ENCODE measurements around the gene CPED1. TPM values are rescaled to one million over a fixed set of nuclear protein-coding genes. Genes with fewer than 3 reads are reported as not detected.

CPED1 gene
- total RNA-seq, 2 donors from 2014 or later, result 4.0 to 15.9 TPM

GRCh38 chr7:121196286-121196685 is 207.8 kb downstream of the CPED1 start:
- Histone ChIP-seq H3K4me3 (no peak overlapping the region), H3K4me1 (no peaks in the 10 kb centered on the region), H3K9me3 (no peaks in the 10 kb centered on the region), H3K9ac (ENCODE audit: low read depth in 2 of 2, low read length in 2 of 2) (no peak overlapping the region), H3K27me3 (no peaks in the 10 kb centered on the region), H3K36me3 (no peaks in the 10 kb centered on the region), H3K27ac (no peak overlapping the region)
- intact Hi-C loops (cut with DNase I), result no loop called here
- TF ChIP-seq CTCF (IDR thresholded peaks at IDR 0.05), result no peak
- no peak for DNase-seq

- no peak overlapping the region for H3K27ac ChIP-seq
- H3K4me3 ChIP-seq, result no peak overlapping the region
- H3K9ac ChIP-seq (ENCODE audit: low read depth in 2 of 2, low read length in 2 of 2), result no peak overlapping the region
- intact Hi-C loops (cut with DNase I), result no loop called here
- TF ChIP-seq CTCF (IDR thresholded peaks at IDR 0.05), result no peak
- no peaks in the 10 kb centered on the region for H3K27me3 ChIP-seq
- H3K4me1 ChIP-seq, result no peaks in the 10 kb centered on the region
- DNase-seq, result no peak
- H3K9me3 ChIP-seq, result no peaks in the 10 kb centered on the region
- H3K36me3 ChIP-seq, result no peaks in the 10 kb centered on the region
Measured at GRCh38 chr7:121197455-121197854, 208.9 kb downstream of the CPED1 start.

- H3K4me3 ChIP-seq, result no peak overlapping the region
- TF ChIP-seq CTCF (IDR thresholded peaks at IDR 0.05), result no peak
- intact Hi-C loops (cut with DNase I), result no loop called here
- no peak overlapping the region for H3K27ac ChIP-seq
- H3K9ac ChIP-seq (ENCODE audit: low read depth in 2 of 2, low read length in 2 of 2), result no peak overlapping the region
- no peaks in the 10 kb centered on the region for H3K36me3 ChIP-seq
- H3K27me3 ChIP-seq, result no peaks in the 10 kb centered on the region
- H3K4me1 ChIP-seq, result no peaks in the 10 kb centered on the region
- H3K9me3 ChIP-seq, result no peaks in the 10 kb centered on the region
- DNase-seq, result no peak
Measured at GRCh38 chr7:121198502-121198901, 210.0 kb downstream of the CPED1 start.

GRCh38 chr7:121202125-121202524 is 213.6 kb downstream of the CPED1 start:
- H3K36me3 ChIP-seq, result no peaks in the 10 kb centered on the region
- TF ChIP-seq CTCF (IDR thresholded peaks at IDR 0.05), result no peak
- no peak overlapping the region for H3K4me3 ChIP-seq
- no peak for DNase-seq
- no peaks in the 10 kb centered on the region for H3K9me3 ChIP-seq
- H3K4me1 ChIP-seq, result no peaks in the 10 kb centered on the region
- no peak overlapping the region for H3K27ac ChIP-seq
- H3K9ac ChIP-seq (ENCODE audit: low read depth in 2 of 2, low read length in 2 of 2), result no peak overlapping the region
- intact Hi-C loops (cut with DNase I), result no loop called here
- H3K27me3 ChIP-seq, result no peaks in the 10 kb centered on the region

- H3K9me3 ChIP-seq, result no peaks in the 10 kb centered on the region
- no peak for TF ChIP-seq CTCF (IDR thresholded peaks at IDR 0.05)
- no peak overlapping the region for H3K4me3 ChIP-seq
- H3K27me3 ChIP-seq, result no peaks in the 10 kb centered on the region
- no peak for DNase-seq
- no peaks in the 10 kb centered on the region for H3K36me3 ChIP-seq
- no peaks in the 10 kb centered on the region for H3K4me1 ChIP-seq
- intact Hi-C loops (cut with DNase I), result no loop called here
- no peak overlapping the region for H3K27ac ChIP-seq
- no peak overlapping the region for H3K9ac ChIP-seq (ENCODE audit: low read depth in 2 of 2, low read length in 2 of 2)
Measured at GRCh38 chr7:121202834-121203233, 214.3 kb downstream of the CPED1 start.

- no peaks in the 10 kb centered on the region for H3K36me3 ChIP-seq
- TF ChIP-seq CTCF (IDR thresholded peaks at IDR 0.05), result no peak
- intact Hi-C loops (cut with DNase I), result no loop called here
- H3K9ac ChIP-seq (ENCODE audit: low read depth in 2 of 2, low read length in 2 of 2), result no peak overlapping the region
- no peaks in the 10 kb centered on the region for H3K27me3 ChIP-seq
- no peak for DNase-seq
- H3K4me3 ChIP-seq, result no peak overlapping the region
- no peaks in the 10 kb centered on the region for H3K4me1 ChIP-seq
- no peaks in the 10 kb centered on the region for H3K9me3 ChIP-seq
- H3K27ac ChIP-seq, result no peak overlapping the region
Measured at GRCh38 chr7:121204537-121204936, 216.0 kb downstream of the CPED1 start.

Measured in colonic mucosa (tissue), 4 donors.